Nephron (organoid): ENCODE data around the gene NAALAD2.

Experiments used
- H3K27ac Mint-ChIP-seq, 3 experiments: 2 replicates each; pipeline ENCODE4 v1.8.0; 2020; ENCODE audit warnings: mixed read lengths in 3 of 3, mild to moderate bottlenecking in 2 of 3, moderate library complexity in 1 of 3
- H3K27me3 Mint-ChIP-seq: 2 replicates; pipeline ENCODE4 v1.8.0; 2021; ENCODE audit warnings: low read depth, mild to moderate bottlenecking, moderate library complexity, mixed read lengths
- H3K36me3 Mint-ChIP-seq: 2 replicates; pipeline ENCODE4 v1.8.0; 2020; ENCODE audit warnings: low read depth, mixed read lengths
- H3K4me1 Mint-ChIP-seq: 2 replicates; pipeline ENCODE4 v1.8.0; 2020; ENCODE audit warnings: mixed read lengths
- H3K4me3 Mint-ChIP-seq, 3 experiments: 2 replicates each; pipeline ENCODE4 v1.8.0; 2020; ENCODE audit warnings: mild to moderate bottlenecking in 3 of 3, mixed read lengths in 3 of 3, moderate library complexity in 2 of 3
- H3K9me3 Mint-ChIP-seq: 2 replicates; pipeline ENCODE4 v1.8.0; 2020; ENCODE audit warnings: mixed read lengths
- TF ChIP-seq, protein P1 (sequence below), 3 experiments: fragments of 200-600 bp; sonication (generic); IDR thresholded peaks; one replicate each; pipeline ENCODE4 v1.5.0; 2021; ENCODE audit warnings: antibody characterized with exemption in 3 of 3; ENCODE audit not compliant: unreplicated experiment in 3 of 3

NAALAD2 gene

DNA sequence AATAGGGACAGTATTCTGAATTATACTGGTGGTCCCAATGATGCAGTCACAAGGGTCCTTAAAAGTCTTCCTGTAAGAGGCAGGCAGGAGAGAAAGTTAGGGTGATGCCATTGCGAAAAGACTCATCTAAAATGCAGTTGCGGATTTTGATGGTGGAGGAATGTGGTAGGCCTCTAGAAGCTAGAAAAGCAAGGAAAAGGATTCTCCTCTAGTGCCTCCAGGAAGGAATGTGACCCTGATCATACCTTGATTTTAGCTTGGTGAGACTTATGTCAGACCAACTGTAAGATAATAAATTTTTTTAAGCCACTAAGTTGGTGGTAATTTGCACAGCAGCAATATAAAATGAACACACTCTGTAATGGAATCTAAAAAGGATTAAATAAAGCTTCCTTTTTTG is 54.5 kb downstream of the NAALAD2 start:
- TF ChIP-seq, protein P1, sequence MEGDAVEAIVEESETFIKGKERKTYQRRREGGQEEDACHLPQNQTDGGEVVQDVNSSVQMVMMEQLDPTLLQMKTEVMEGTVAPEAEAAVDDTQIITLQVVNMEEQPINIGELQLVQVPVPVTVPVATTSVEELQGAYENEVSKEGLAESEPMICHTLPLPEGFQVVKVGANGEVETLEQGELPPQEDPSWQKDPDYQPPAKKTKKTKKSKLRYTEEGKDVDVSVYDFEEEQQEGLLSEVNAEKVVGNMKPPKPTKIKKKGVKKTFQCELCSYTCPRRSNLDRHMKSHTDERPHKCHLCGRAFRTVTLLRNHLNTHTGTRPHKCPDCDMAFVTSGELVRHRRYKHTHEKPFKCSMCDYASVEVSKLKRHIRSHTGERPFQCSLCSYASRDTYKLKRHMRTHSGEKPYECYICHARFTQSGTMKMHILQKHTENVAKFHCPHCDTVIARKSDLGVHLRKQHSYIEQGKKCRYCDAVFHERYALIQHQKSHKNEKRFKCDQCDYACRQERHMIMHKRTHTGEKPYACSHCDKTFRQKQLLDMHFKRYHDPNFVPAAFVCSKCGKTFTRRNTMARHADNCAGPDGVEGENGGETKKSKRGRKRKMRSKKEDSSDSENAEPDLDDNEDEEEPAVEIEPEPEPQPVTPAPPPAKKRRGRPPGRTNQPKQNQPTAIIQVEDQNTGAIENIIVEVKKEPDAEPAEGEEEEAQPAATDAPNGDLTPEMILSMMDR (IDR thresholded peaks at IDR 0.05; ENCODE audit: unreplicated experiment in 3 of 3) = no peak
- H3K27me3 Mint-ChIP-seq = no peaks in the 10 kb centered on the region
- no peak overlapping the region for H3K27ac Mint-ChIP-seq

DNA sequence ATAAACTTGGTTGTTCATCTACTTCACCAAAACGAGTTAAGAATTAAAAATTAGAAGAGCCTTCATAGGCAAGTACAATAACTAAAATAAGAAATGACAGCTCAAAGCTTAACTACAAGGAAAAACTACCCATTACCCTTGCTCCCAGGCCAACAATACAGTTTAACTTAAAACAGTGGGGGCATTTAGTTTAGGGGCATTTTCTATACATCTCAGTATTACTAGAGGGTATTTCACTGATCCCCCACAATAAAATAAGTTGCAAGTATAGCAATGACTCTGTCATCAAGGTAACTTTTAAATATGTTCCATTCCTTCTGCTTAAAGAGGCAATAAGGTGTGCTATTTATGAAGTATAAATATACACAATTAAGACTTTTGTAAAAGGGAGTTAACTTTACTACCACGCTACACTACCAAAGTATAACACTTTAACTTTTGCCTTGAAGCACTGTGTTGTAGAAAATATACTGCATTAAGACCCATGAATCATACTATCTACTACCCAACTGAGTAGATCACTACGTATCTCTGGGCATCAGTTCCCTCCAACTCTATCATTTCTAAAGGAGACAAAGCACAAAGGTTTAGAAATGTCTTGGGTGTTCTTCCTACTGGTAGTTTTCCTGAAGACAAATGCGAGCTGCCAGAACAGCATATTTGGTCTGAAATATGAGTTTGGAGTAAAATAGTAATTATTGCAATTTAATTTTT is 58.6 kb downstream of the NAALAD2 start:
- no peaks in the 10 kb centered on the region for H3K27me3 Mint-ChIP-seq
- no peaks in the 10 kb centered on the region for H3K9me3 Mint-ChIP-seq
- TF ChIP-seq, protein P1 (IDR thresholded peaks at IDR 0.05; ENCODE audit: unreplicated experiment in 3 of 3) = no peak
- H3K36me3 Mint-ChIP-seq = peaks cover 20% of the 10 kb centered on the region
- H3K4me3 Mint-ChIP-seq = no peak overlapping the region
- no peaks in the 10 kb centered on the region for H3K4me1 Mint-ChIP-seq
- no peak overlapping the region for H3K27ac Mint-ChIP-seq

More for the DNA sequence above, 54.5 kb downstream of the NAALAD2 start:
- peaks cover 19% of the 10 kb centered on the region for H3K36me3 Mint-ChIP-seq
- H3K4me1 Mint-ChIP-seq = no peaks in the 10 kb centered on the region
- H3K9me3 Mint-ChIP-seq = no peaks in the 10 kb centered on the region
- no peak overlapping the region for H3K4me3 Mint-ChIP-seq

DNA sequence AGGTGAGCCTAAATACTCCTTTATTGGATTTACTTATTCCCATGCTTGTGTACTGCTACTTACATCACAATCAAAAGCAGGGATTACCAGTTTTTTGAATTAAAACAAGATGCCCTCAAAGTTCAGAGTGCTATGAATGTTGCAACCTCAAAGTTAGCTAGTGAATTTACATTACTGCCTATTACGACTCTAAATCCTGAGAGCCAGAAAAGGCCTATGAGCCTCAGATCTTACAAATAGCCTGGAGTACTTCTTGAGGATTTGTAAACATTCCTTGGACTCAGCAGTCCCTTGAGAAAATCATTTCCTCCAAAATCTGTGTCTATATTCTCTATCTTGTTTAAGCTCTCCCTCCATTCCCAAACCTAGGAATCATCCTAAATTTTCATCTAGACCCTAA is 62.9 kb downstream of the NAALAD2 start:
- TF ChIP-seq, protein P1 (IDR thresholded peaks at IDR 0.05; ENCODE audit: unreplicated experiment in 3 of 3) = no peak
- Mint-ChIP-seq H3K9me3 (no peaks in the 10 kb centered on the region), H3K4me1 (no peaks in the 10 kb centered on the region), H3K27me3 (no peaks in the 10 kb centered on the region), H3K4me3 (no peak overlapping the region), H3K27ac (no peak overlapping the region), H3K36me3 (peaks cover 25% of the 10 kb centered on the region)

DNA sequence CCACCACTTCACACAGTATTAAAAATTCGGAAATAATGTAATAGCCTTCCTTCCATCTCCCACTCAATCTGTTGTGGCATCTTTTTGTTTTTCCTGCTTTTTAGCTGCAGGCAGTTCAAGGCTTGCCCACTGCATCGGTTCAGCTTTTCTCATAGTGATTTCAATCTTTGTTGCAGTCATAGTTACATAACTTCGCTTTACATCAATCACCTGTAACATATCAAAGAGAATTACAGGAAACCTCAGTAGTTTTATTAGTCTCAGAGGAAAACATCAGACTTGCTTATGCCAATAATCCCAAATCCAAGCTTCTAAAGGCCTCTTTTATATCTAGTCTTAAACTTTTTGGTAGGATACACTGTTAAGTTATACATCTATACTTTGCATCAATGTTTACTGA is 67.9 kb downstream of the NAALAD2 start:
- TF ChIP-seq, protein P1 (IDR thresholded peaks at IDR 0.05; ENCODE audit: unreplicated experiment in 3 of 3) = no peak
- Mint-ChIP-seq H3K36me3 (peaks cover 47% of the 10 kb centered on the region), H3K4me3 (no peak overlapping the region), H3K4me1 (peaks cover 5% of the 10 kb centered on the region), H3K27me3 (no peaks in the 10 kb centered on the region), H3K27ac (no peak overlapping the region), H3K9me3 (no peaks in the 10 kb centered on the region)

DNA sequence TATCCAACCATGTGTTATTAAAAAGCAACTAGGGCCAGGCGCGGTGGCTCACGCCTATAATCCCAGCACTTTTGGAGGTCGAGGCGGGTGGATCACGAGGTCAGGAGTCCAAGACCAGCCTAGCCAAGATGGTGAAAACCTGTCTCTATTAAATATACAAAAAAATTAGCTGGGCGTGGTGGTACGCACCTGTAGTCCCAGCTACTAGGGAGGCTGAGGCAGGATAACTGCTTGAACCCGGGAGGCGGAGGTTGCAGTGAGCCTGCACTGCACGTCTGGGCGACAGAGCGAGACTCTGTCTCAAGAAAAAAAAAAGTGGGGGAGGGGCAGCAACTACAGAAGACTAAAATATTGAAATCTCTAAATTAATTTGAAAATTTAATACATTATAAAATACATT is 69.9 kb downstream of the NAALAD2 start:
- no peak overlapping the region for H3K4me3 Mint-ChIP-seq
- H3K9me3 Mint-ChIP-seq = no peaks in the 10 kb centered on the region
- TF ChIP-seq, protein P1 (IDR thresholded peaks at IDR 0.05; ENCODE audit: unreplicated experiment in 3 of 3) = no peak
- no peak overlapping the region for H3K27ac Mint-ChIP-seq
- no peaks in the 10 kb centered on the region for H3K27me3 Mint-ChIP-seq
- peaks cover 54% of the 10 kb centered on the region for H3K36me3 Mint-ChIP-seq
- peaks cover 5% of the 10 kb centered on the region for H3K4me1 Mint-ChIP-seq
